ENCODE data around the gene USP24. TPM values are rescaled to one million over a fixed set of nuclear protein-coding genes. Genes with fewer than 3 reads are reported as not detected.
"Not testable (repeated sequence)": the region's sequence is repeated elsewhere in the genome, so short reads cannot be mapped to it uniquely, and the experiment has no call there.

Gene USP24
- total RNA-seq, 1 donor from 2014 or later = 45.1 TPM

DNA sequence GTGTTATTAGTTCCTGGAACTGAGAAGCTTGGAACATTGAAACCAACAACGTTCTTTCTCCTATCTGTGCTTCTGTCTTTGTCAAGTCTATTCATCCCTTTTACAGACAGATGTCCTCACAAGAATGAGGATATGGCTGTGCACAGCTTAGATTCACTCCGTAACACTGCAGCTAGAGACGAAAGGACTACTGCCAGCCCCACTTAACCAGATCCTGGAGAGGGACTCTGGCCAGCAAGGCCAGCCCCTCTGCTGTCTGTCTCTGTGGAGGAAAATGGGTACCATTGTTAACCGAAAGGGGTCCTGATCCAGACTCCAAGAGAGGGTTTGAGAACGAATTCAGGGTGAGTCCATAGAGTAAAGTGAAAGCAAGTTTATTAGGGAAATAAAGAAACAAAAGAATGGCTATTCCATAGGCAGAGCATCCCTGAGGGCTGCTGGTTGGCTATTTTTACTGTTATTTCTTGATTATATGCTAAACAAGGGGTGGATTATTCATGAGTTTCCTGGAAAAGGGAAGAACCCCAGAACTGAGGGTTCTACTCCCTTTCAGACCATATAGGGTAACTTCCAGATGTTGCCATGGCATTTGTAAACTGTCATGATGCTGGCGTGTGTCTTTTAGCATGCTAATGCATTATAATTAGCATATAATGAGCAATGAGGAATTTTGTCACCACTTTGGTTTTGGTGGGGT, 17.4 kb upstream of the USP24 start:
- no peak for DNase-seq (ENCODE audit: low spot score)
- intact Hi-C loops (cut with DNase I) = no loop called here

DNA sequence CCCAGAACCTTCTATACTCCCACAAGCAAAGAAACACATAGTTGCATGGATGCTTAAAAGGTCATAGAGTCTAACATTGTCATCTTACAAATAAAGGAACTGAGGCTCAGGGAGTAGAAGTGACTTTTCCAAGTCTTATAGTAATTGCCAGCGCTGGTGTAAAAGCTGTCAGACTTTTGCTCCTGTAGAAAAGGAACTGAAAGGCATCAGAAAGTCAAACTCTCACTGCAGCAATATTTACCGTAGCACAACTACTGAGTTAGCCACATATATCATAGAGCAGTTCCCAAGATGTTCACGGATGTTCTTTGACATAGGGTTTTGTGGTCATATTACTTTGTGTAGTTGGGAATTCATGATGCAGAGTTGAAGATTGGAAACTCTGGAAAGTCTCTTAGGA, 16.6 kb upstream of the USP24 start:
- intact Hi-C loops (cut with DNase I) = no loop called here
- DNase-seq (ENCODE audit: low spot score) = no peak

DNA sequence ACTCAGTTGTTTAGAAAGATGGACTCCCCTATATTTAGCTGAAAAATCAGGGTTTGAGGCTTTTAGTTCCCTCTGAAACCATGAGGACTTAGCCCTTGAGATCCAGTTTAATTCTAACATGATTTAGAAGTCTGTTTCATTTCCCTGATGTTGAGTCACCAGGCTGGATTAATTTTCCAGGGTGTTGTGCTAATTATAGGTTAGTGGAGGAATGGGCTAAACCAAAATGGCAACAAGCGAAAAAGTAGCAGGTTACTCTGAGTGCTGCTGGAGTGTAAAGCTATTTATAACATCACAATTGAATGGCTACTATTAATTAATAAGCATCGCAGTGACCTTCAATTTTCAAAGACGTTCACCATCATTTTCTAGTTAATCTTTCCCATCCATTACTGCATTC, 15.5 kb upstream of the USP24 start:
- no peak for DNase-seq (ENCODE audit: low spot score)
- intact Hi-C loops (cut with DNase I) = no loop called here

DNA sequence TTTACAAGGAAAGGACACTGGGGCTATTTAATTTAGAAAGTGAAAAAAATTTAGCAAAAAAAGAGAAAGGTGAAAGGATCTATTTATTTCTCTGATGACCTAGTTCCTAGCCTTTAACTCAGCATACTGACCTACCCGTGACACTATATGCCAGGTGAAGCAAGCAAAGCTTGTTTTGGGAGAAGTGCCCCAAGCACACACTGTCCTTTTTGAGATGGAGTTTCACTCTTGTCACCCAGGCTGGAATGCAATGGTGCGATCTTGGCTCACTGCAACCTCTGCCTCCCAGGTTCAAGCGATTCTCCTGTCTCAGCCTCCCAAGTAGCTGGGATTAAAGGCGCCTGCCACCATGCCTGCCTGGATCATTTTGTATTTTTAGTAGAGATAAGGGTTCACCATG, 14.6 kb upstream of the USP24 start:
- DNase-seq (ENCODE audit: low spot score); intact Hi-C loops (cut with DNase I): not testable (repeated sequence)

DNA sequence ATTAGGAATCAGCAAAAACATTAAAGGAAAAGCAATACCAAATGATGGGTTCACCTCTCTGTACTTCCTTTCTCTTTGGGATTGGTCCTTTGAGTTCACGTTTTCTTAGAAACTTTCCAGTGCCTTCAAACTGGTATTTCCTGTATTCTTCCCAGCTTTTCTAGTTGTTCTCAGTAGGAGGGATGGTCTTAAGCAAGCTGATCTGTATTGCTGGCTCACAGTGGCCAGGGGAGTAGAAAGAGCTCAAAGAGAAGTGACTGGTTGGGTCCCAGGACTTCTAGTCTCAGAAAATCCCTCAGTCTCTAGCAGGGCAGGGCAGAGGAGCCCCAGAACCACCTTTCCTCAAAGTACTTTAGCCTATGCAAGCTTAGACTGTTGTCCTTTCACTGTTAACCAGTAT, 10.1 kb upstream of the USP24 start:
- intact Hi-C loops (cut with DNase I) = no loop called here
- DNase-seq (ENCODE audit: low spot score) = no peak

DNA sequence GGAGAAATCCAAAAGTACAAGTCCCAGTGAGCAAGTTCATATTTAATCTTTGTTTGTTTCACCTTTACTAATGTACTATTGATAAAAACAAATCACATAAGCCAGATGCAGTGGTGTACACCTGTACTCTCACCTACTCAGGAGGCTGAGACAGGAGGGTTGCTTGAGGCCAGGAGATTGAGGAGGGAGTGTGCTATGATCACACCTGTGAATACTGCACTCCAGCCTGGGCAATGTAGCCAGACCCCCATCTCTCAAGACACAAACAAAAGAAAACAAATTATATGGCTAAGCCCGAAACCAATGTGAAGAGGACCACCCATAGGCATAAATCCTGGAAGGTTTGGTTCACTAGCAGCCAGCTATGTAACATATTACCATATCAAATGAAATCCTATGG, 9.6 kb upstream of the USP24 start:
- DNase-seq (ENCODE audit: low spot score) = no peak
- intact Hi-C loops (cut with DNase I) = no loop called here

DNA sequence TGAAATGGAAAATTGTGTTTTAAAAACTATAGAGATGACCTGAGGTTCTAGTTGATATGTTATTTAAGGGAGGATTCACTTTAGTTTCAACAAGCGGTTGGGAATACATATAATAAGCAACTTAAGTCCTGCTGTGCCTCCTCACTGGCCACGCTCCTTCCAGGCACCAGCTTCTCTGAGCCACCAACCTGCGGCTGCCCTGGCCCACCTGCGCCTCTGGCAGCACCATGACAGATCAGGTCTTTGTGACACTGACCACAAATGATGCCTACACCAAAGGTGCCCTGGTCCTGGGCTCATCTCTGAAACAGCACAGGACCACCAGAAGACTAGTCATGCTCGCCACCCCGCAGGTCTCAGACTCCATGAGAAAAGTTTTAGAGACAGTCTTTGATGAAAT, 7.0 kb upstream of the USP24 start:
- intact Hi-C loops (cut with DNase I) = no loop called here
- DNase-seq (ENCODE audit: low spot score) = no peak

DNA sequence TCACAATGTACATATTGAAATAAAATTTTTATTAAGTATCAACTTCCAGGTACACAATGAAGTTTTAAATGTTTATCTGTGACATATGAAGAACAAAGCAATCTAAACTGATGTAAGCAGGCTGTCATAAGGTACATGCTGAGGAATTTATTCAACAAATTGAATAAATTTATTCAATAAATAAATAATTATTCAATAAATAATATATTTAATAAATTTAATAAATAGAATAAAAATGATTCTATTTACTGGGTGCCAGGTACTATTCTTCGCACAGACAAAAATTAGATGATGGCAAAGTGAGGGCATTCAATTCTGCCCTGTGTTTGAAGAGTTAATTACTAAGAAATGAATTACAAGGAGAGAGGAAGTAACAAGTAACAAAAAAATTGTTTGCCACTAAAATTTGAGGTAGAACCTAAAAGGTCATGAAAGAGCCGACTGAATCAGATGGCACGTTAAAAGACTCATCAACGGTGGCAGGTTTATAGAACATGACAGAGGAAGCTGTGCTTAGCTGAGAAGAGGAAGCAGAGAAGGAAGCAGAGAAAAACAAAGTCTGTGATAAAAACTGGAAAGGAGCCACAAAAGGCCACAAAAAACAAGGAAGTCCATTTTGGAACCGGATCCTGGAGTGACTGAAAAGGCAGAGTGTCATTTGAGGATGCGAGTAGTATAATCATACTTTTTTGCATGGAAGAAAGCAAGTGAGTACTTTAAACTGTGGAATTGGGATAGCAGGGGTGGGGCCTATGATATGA, 2.2 kb upstream of the USP24 start:
- DNase-seq (ENCODE audit: low spot score) = no peak
- intact Hi-C loops (cut with DNase I) = loop anchor here (5.0 kb wide), 1 partner anchor 60 kb away; no protein-coding TSS in a partner anchor

DNA sequence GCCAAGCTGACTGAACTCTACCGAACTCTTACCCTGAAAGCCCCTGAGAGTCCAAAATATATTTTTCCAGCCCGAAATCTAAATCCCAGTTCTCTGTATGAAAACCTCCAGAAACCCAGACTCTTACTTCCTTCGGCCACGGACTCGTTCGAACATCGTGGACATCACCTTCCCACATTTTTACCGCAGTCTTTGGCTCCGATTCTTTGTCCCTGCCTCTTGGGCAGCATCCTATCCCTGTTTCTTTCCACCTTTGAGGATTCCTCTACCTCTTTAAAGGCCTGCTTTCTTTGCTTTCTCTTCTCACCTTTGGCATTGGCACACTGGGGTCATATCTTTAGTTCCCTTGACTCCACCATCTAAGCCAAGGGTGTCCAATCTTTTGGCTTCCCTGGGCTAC, 932 bp upstream of the USP24 start:
- DNase-seq (ENCODE audit: low spot score) = no peak
- intact Hi-C loops (cut with DNase I) = loop anchor here (5.0 kb wide), 1 partner anchor 61 kb away; no protein-coding TSS in a partner anchor

DNA sequence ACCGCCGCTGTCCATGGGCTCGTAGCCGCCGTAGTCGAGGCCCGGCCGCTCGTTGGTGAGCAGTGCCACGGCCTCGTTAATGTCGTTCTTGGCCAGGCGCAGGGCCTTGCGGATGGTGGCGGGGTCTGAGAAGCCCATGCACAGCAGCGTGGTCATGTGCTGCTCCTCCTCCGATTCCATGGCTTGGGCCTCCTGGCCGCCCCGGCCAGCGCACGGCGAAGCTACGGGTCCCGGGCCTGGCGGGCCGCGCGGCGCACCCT, 300 bp downstream of the USP24 start:
- intact Hi-C loops (cut with DNase I) = loop anchor here (1.0 to 5.0 kb wide), 4 partner anchors 35 to 73 kb away; no protein-coding TSS in a partner anchor
- DNase-seq (ENCODE audit: low spot score) = peak; percentile 76

DNA sequence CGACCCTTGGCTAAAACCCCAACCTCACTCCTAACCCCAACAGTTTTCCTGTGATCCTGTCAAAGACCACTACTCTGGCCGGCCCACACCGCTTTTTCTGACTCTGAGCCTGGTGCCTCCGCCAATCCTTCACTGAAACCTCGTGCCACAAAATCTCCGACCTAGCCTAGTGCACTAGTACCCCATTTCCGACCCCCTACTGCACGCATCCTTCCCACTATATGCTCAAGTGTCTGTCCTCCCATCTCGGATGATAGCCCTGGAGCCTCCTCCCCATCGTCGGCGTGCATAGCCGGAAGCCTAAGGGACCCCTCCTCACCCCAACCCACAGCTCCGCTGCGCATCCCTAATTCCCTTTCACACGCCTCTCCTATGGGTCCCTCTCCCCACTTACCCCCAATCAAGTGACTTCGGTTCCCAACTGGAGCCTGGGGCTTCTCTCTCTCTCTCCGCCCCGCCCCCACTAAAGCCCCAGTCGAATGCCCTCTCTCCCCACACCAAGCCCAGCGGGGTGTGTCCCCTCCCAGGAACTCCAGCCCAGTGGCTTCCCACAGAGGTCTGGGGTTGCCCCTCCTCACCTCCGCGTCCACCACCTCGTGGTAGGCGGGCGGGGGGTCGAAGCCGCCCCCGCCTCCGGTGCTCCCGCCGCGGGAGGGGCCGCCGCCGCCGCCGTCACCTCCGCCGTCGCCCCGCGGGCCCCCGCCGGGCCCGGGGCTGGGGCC, 791 bp downstream of the USP24 start:
- intact Hi-C loops (cut with DNase I) = loop anchor here (5.0 kb wide), 2 partner anchors 57 to 72 kb away; no protein-coding TSS in a partner anchor
- DNase-seq (ENCODE audit: low spot score) = peak; percentile 78

DNA sequence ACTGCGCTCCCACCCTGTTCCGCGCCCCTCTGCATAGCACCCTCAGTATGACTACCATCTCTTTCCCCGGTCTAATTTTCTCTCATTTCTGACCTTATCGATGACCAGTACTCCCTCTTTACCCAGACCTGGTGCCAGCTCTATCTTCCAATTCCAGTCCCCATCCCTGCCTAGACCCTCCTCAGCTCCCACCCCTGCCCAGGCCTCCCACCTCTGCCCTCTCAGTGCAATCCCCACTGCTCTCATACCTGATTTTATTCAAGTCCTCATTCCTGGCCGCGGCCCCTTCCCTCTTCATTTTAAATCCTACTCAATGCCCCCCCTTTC, 1.3 kb downstream of the USP24 start:
- no peak for DNase-seq (ENCODE audit: low spot score)
- intact Hi-C loops (cut with DNase I) = loop anchor here (5.0 kb wide), 2 partner anchors 57 to 72 kb away; no protein-coding TSS in a partner anchor

DNA sequence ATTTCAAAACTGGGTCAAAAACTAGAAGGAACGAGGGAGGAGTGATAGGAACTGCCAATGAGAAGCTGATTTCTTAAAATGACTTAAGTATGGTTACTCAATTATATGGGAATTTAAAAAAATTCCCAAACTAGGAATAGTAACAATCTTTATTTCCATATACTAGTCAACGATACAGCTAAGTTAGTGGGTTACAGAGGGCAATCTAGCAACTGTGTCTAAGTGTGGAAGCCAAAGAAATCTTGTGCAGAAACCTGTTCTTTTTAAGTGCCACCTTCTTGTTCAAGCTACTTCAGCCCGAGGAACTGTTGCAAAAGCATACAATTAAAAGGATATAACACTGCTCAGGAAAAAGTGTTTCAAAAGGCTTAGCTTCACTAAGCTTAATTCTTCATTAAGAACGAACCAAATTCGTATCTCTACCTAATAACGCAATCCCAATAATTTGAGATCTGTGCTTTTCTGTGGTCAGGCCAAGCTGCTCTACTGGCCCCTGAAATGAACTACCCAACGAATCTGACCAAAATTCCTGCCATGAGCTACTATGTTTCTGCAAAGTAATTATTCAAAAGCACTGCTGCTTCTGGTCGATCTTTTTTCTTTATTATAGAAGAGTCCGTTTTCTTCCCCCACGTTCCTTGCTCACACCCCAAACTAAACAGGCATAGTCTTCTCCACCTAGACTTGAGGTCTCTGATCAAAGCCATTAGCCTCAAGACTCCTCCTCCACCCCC, 1.8 kb downstream of the USP24 start:
- no peak for DNase-seq (ENCODE audit: low spot score)
- intact Hi-C loops (cut with DNase I) = loop anchor here (5.0 kb wide), 2 partner anchors 56 to 71 kb away; no protein-coding TSS in a partner anchor

DNA sequence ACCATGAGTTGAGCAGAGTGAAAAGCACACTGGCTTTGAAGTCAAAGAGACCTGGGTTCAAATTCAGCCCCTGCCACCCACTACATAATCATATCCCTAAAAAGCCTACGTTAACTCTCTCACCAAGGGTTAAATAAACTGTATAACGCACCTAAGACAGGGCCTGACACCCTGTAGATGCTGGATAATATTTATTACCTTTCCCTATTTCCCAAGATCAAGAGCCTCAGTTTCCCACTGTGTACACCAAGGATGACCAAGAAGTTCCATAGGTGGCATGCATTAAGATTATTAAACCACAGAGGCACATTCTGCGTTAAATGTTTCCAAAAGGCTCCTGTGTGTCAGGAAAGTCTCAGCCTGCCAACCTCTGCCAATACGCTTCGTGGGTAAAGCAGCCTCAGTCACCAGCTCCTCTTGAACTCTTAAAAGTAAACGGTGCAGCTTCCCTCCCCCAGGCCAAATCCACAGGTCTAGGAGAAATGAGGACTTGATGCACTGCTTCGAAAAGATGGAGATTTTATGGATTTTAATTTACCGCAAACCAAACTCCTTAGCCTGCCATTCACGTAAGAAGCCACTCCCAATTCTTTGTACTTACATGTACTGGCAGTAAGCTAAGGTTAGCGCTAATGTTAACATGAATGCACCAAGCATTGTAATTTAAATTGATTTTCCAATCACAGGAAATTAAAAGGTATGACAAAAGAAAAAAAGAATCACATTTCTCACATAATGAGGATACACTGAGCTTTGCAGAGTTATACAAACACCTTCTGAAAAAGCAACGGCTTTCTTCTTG, 2.6 kb downstream of the USP24 start:
- no peak for DNase-seq (ENCODE audit: low spot score)
- intact Hi-C loops (cut with DNase I) = loop anchor here (5.0 kb wide), 2 partner anchors 55 to 70 kb away; no protein-coding TSS in a partner anchor

DNA sequence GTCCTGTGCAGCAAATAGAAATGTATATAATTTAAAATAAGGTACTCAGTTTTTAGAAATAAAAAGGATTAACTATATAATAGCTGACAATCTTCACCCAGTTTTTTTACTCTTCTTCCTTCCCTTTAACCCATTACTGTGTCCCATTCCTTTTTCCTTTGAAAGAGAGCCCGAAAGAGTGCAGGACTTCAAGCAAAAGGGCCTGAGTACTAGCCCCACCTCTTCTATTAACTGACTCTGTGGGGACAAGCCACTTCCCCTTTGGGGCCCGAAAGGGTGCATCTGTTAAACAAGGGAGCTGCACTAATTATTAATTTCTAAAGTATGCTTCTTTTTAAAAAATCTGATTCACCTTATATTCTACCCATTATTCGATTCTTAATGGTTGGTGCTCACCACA, 3.3 kb downstream of the USP24 start:
- DNase-seq (ENCODE audit: low spot score) = no peak
- intact Hi-C loops (cut with DNase I) = loop anchor here (5.0 kb wide), 2 partner anchors 55 to 70 kb away; no protein-coding TSS in a partner anchor

DNA sequence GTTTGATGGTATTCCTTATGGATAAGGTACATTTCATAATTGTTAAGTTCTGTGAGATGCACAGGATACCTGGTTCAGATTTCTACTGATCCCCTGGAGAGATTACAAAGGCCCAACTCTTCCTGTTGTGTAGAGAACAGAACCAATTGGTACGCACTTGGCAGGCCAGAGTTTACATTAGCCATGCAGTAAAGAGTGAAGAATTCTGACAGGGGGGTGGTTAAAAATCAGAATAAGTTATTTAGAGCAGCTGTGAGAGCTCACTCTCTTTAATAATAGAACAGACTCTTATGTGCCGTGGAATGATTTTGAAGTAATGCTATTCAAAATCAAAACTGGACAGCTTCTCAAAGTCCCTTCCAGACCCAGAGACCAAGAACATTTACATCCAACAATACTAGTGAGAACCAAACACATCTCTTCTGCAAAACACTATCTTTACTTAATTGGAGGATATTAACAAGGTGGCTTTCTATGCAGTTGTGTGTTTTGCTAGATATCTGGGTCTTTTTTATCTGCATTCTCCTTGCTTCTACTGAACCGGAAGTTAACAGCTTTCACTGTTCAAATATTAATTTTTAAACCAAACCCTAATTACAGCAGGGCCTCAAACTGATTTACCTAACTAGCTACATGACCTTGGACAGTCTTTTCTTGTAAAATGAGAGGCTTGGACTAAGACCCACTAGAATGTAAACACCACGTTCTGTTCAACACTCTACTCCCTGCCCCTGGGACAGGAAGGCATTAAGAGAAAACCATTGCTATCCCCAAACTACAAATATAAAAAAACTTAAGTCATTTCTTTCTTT, 4.0 kb downstream of the USP24 start:
- intact Hi-C loops (cut with DNase I) = loop anchor here (5.0 kb wide), 2 partner anchors 54 to 69 kb away; no protein-coding TSS in a partner anchor
- no peak for DNase-seq (ENCODE audit: low spot score)

DNA sequence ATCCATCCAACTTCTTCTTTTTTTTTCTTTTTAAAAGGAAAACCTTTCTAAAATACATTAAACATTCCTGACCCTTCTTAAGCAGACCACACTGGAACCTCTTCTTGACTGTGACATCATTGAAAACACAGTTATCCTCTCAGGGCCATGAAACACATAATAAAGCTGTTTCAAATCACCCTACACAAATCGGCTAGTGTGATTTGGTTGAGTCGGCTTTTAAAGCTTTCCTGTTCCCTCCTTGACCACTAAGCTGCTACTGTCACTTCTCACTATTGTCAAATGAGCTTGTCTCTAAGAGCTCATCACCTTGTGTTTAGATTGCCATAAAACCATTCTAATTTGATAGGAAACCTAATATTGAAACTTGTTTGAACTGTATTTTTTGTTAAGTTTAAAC, 5.9 kb downstream of the USP24 start:
- no peak for DNase-seq (ENCODE audit: low spot score)
- intact Hi-C loops (cut with DNase I) = no loop called here

DNA sequence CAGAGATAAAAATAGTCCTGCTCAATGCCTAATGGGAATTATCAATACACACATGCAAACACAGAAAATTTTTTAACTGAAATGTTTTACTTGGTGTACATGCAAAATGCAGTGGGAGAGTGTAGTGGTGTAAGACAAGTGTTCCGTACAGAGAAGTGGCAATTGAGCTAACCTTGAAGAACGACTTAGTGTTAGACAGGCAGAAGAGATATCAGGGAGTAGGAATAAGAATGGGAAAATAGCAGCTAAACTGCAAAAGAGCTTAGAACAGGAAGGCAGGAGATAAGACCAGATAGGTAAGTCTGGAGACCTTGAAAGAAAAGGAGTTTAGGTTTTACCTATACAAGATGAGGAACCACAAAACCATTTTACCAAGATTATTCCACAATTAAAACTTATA, 9.0 kb downstream of the USP24 start:
- no peak for DNase-seq (ENCODE audit: low spot score)
- intact Hi-C loops (cut with DNase I) = no loop called here

Measured in cardiac septum (tissue), 1 donor.